GM21367 (cell line): ENCODE measurements around the gene HHAT.
"Not testable (repeated sequence)": the region's sequence is repeated elsewhere in the genome, so short reads cannot be mapped to it uniquely, and the experiment has no call there.

Experiments used
- ATAC-seq: cut with Tn5 transposase; IDR thresholded peaks from one replicate; pipeline ENCODE4 v1.9.1; 2021; ENCODE audit not compliant: unreplicated experiment

The HHAT gene

GRCh38 chr1:210354305-210354704 is 25.6 kb downstream of the HHAT start:
- ATAC-seq = not testable (repeated sequence)

GRCh38 chr1:210358626-210359025 is 29.9 kb downstream of the HHAT start:
- ATAC-seq = no peak

- no peak for ATAC-seq
These were observed 30.6 kb downstream of the HHAT start for GRCh38 chr1:210359255-210359654.

GRCh38 chr1:210360852-210361477 is 32.3 kb downstream of the HHAT start:
- peak; percentile 55 for ATAC-seq

- ATAC-seq = no peak
These were observed 33.0 kb downstream of the HHAT start for GRCh38 chr1:210361665-210362064.

GRCh38 chr1:210362526-210362925 is 33.8 kb downstream of the HHAT start:
- no peak for ATAC-seq

GRCh38 chr1:210363119-210363518 is 34.4 kb downstream of the HHAT start:
- ATAC-seq = no peak

- no peak for ATAC-seq
These were observed 35.8 kb downstream of the HHAT start for GRCh38 chr1:210364479-210364878.

- ATAC-seq = no peak
These were observed 38.1 kb downstream of the HHAT start for GRCh38 chr1:210366767-210367166.

GRCh38 chr1:210367566-210367965 is 38.9 kb downstream of the HHAT start:
- ATAC-seq = no peak

GRCh38 chr1:210369425-210369824 is 40.7 kb downstream of the HHAT start:
- ATAC-seq = no peak

GRCh38 chr1:210371916-210372315 is 43.2 kb downstream of the HHAT start:
- ATAC-seq = no peak

- ATAC-seq = no peak
These were observed 43.8 kb downstream of the HHAT start for GRCh38 chr1:210372491-210372890.

GRCh38 chr1:210372931-210373627 is 44.4 kb downstream of the HHAT start:
- ATAC-seq = no peak

- peak; percentile 11 for ATAC-seq
These were observed 44.9 kb downstream of the HHAT start for GRCh38 chr1:210373628-210373877.

- ATAC-seq = peak; percentile 83
These were observed 45.3 kb downstream of the HHAT start for GRCh38 chr1:210373878-210374599.

GRCh38 chr1:210374600-210374953 is 45.9 kb downstream of the HHAT start:
- ATAC-seq = no peak

- ATAC-seq = no peak
These were observed 48.2 kb downstream of the HHAT start for GRCh38 chr1:210376836-210377372.

GRCh38 chr1:210377731-210378333 is 49.1 kb downstream of the HHAT start:
- no peak for ATAC-seq

GRCh38 chr1:210378736-210379135 is 50.0 kb downstream of the HHAT start:
- ATAC-seq = no peak

GRCh38 chr1:210381934-210382333 is 53.2 kb downstream of the HHAT start:
- ATAC-seq = no peak

GRCh38 chr1:210384625-210385024 is 55.9 kb downstream of the HHAT start:
- ATAC-seq = no peak
